Stomach (tissue), 19 donors: ENCODE measurements around the gene PUS3. TPM values are rescaled to one million over a fixed set of nuclear protein-coding genes. Genes with fewer than 3 reads are reported as not detected.
A peak's percentile ranks its signal among the peaks of the same experiment; 100 is the strongest.

Experiments
- DNase-seq, 2 donors: peaks; one replicate each; pipeline versions ENCODE4 v3.0.0 to v3.0.0-alpha.2; 2013 to 2019
- H3K27ac ChIP-seq, 5 donors: fragments of 200-600 bp in 4 of 5; sonication (generic) in 4 of 5; one replicate each; pipeline ENCODE4 v1.5.1; 2013 to 2019; ENCODE audit warnings: mild to moderate bottlenecking in 1 of 5, moderate library complexity in 1 of 5
- H3K27me3 ChIP-seq, 3 donors: fragments of 200-600 bp; sonication (generic); one replicate each; pipeline ENCODE4 v1.5.1; 2017 to 2019; ENCODE audit warnings: mixed run types in 1 of 3
- H3K36me3 ChIP-seq, 4 donors: fragments of 200-600 bp; sonication (generic); 1 replicate in 3 of 4; 2 replicates in 1 of 4; pipeline ENCODE4 v1.5.1; 2016 to 2019
- H3K4me1 ChIP-seq, 4 donors: fragments of 200-600 bp; sonication (generic); one replicate each; pipeline ENCODE4 v1.5.1; 2016 to 2019
- H3K4me3 ChIP-seq, 4 donors: fragments of 200-600 bp; sonication (generic) in 3 of 4; one replicate each; pipeline ENCODE4 v1.5.1; 2016 to 2019; ENCODE audit warnings: mild to moderate bottlenecking in 1 of 4
- H3K9me3 ChIP-seq, 4 donors: fragments of 200-600 bp; sonication (generic); one replicate each; pipeline ENCODE4 v1.5.1; 2016 to 2019
- CTCF ChIP-seq, 7 experiments: fragments of 450-650 bp in 4 of 7; fragments of 200-600 bp in 3 of 7; sonication (generic) in 3 of 7; IDR thresholded peaks; one replicate each; pipeline ENCODE4 v1.5.1; 2016 to 2019; ENCODE audit warnings: antibody characterized with exemption in 7 of 7, control low read depth in 2 of 7, mild to moderate bottlenecking in 1 of 7
- EP300 ChIP-seq: sonication (generic); formaldehyde crosslinking; IDR thresholded peaks from one replicate; pipeline ENCODE4 v1.6.1; 2017; ENCODE audit warnings: antibody characterized with exemption
- POLR2A ChIP-seq, 4 donors: fragments of 450-650 bp; IDR thresholded peaks; one replicate each; pipeline ENCODE4 v1.6.1; 2016; ENCODE audit warnings: antibody characterized with exemption in 4 of 4, control low read depth in 2 of 4, mild to moderate bottlenecking in 1 of 4, moderate library complexity in 1 of 4
- POLR2AphosphoS5 ChIP-seq, 3 donors: sonication (generic); formaldehyde crosslinking; IDR thresholded peaks; one replicate each; pipeline ENCODE4 v1.6.1; 2016; ENCODE audit warnings: antibody characterized with exemption in 3 of 3
- WGBS, 5 donors: extraction: QIAGEN DNeasy Blood & Tissue Kit in 3 of 5; methylation state at CpG; one replicate each; pipeline versions ENCODE4 v1.1.5 to v1.1.7; 2013 to 2018; 5-methylcytosine and 5-hydroxymethylcytosine counted together
- intact Hi-C: fragments of 100-400 bp; cut with DNase I; formaldehyde crosslinking; loops from one replicate; pipeline ENCODE4 v1.15.1; 2023; ENCODE audit warnings: low total_unique reads
- long read RNA-seq, 10 donors: transcript quantifications; one replicate each; lab custom pipeline, GENCODE V29; 2026
- polyA plus RNA-seq, 3 donors: library from polyadenylated mRNA; stranded (reverse); fragments of 200-250 nt; gene quantifications; one replicate each; pipeline ENCODE4 v1.2.3, GENCODE V29; 2013
- total RNA-seq, 5 donors: library from RNA; depleted of rRNA; stranded (reverse); fragments of >200 nt; gene quantifications; one replicate each; pipeline versions ENCODE4 v1.1.0 to v1.2.3, GENCODE V29; 2014 to 2016
- donor health status: healthy with polysubstance abuse.
- donor health status: Bipolar disorder and iron deficiency.
- donor health status: healthy.

PUS3 gene
- 10 to 100 TPM in 1 of 5 donors, 1 to 10 TPM in 3, under 1 TPM in 1; 0.58 to 15.1 (median 4.0) TPM for total RNA-seq
- 10 to 100 TPM; 10.3 to 11.2 (median 10.7) TPM for polyA plus RNA-seq
- long read RNA-seq, donor 1, partial matches to known transcripts = 0 of 4 reads
- long read RNA-seq, donor 1, other reads (novel, unspliced or antisense) = 0 of 4 reads
- long read RNA-seq, donor 2, partial matches to known transcripts = 0 of 4 reads
- long read RNA-seq, donor 2, other reads (novel, unspliced or antisense) = 0 of 4 reads
- long read RNA-seq, donor 3 = 0 reads
- long read RNA-seq, donor 4 = 0 reads
- long read RNA-seq, donor 5, partial matches to known transcripts = 23 of 30 reads
- long read RNA-seq, donor 5, other reads (novel, unspliced or antisense) = 5 of 30 reads
- long read RNA-seq, donor 6, transcript PUS3-203 (3 exons, 1,792 nt) = major isoform, 5 of 10 reads
- long read RNA-seq, donor 6, partial matches to known transcripts = 0 of 10 reads
- long read RNA-seq, donor 6, other reads (novel, unspliced or antisense) = 0 of 10 reads
- long read RNA-seq, donor 7, partial matches to known transcripts = 0 of 2 reads
- long read RNA-seq, donor 7, other reads (novel, unspliced or antisense) = 0 of 2 reads
- long read RNA-seq, donor 8, partial matches to known transcripts = 0 of 4 reads
- long read RNA-seq, donor 8, other reads (novel, unspliced or antisense) = 0 of 4 reads
- long read RNA-seq, donor 9, partial matches to known transcripts = 0 of 1 reads
- long read RNA-seq, donor 9, other reads (novel, unspliced or antisense) = 0 of 1 reads
- long read RNA-seq, donor 10, partial matches to known transcripts = 0 of 1 reads
- long read RNA-seq, donor 10, other reads (novel, unspliced or antisense) = 0 of 1 reads

- DNase-seq = peak; percentile 93 to 97
- WGBS, 5 donors = 1 to 3% (median 2%) methylated on average over 31 of the region's 31 CpGs
- Histone ChIP-seq H3K4me3 (peak within 1 kb of the TSS; percentile 53 to 63 (median 58)), H3K36me3 (peaks cover 0 to 22% (median 19%) of the 10 kb centered on the region in 4 donors), H3K9me3 (no peaks in the 10 kb centered on the region), H3K4me1 (peaks cover 20 to 32% (median 26%) of the 10 kb centered on the region in 4 donors), H3K27ac (peak within 1 kb of the TSS; percentile 78 to 88 (median 80)), H3K27me3 (peaks cover 0 to 37% (median 24%) of the 10 kb centered on the region in 3 donors)
- TF ChIP-seq CTCF (IDR thresholded peaks at IDR 0.05) (no peak), EP300 (no peak), POLR2AphosphoS5 (IDR thresholded peaks at IDR 0.05) (peak; percentile 75 to 94 (median 85)), POLR2A (IDR thresholded peaks at IDR 0.05) (peak in 1 of 4 donors; percentile 41)
- intact Hi-C loops = no loop called here
Measured at GRCh38 chr11:125902927-125903710, at the start of gene PUS3. Gene PUS3, minus strand, starts transcription at chr11:125903206. Its CDS starts 6,922 bp downstream, at chr11:125896284.

- Histone ChIP-seq H3K9me3 (no peaks in the 10 kb centered on the region), H3K27ac (peak overlapping the region in 3 of 5 donors; percentile 3 to 35 (median 29)), H3K4me3 (no peak overlapping the region), H3K36me3 (peaks cover 0 to 11% (median 0%) of the 10 kb centered on the region in 4 donors), H3K27me3 (peaks cover 0 to 5% (median 0%) of the 10 kb centered on the region in 3 donors), H3K4me1 (peaks cover 9 to 32% (median 24%) of the 10 kb centered on the region in 4 donors)
- no peak for TF ChIP-seq POLR2AphosphoS5 (IDR thresholded peaks at IDR 0.05)
- no peak for TF ChIP-seq CTCF (IDR thresholded peaks at IDR 0.05)
- TF ChIP-seq EP300 = no peak
- no peak for TF ChIP-seq POLR2A (IDR thresholded peaks at IDR 0.05)
- intact Hi-C loops = no loop called here
- WGBS, 5 donors = 21 to 65% (median 42%) methylated on average over 2 of the region's 2 CpGs
- no peak for DNase-seq
Measured at GRCh38 chr11:125952559-125952958, 49.6 kb upstream of the PUS3 start.

GRCh38 chr11:125951731-125952130 lies 48.7 kb upstream of the PUS3 start:
- Histone ChIP-seq H3K27me3 (peaks cover 0 to 9% (median 0%) of the 10 kb centered on the region in 3 donors), H3K9me3 (no peaks in the 10 kb centered on the region), H3K27ac (peak overlapping the region in 3 of 5 donors; percentile 7 to 75 (median 57)), H3K4me3 (no peak overlapping the region), H3K4me1 (peaks cover 9 to 32% (median 24%) of the 10 kb centered on the region in 4 donors), H3K36me3 (peaks cover 0 to 11% (median 0%) of the 10 kb centered on the region in 4 donors)
- WGBS, 5 donors = 73 to 82% (median 77%) methylated on average over 11 of the region's 11 CpGs
- no peak for DNase-seq
- TF ChIP-seq POLR2AphosphoS5 (IDR thresholded peaks at IDR 0.05) (no peak), POLR2A (IDR thresholded peaks at IDR 0.05) (no peak), CTCF (IDR thresholded peaks at IDR 0.05) (no peak), EP300 (no peak)
- intact Hi-C loops = no loop called here
